DND-41 (cell line): ENCODE results near the gene NUDT7.

ENCODE experiments used
- ATAC-seq: fragments of 200-7000 bp; cut with Tn5 transposase; 3 replicates; pipeline ENCODE4 v1.9.1; 2021; ENCODE audit warnings: low read depth; ENCODE audit not compliant: insufficient read depth
- DNase-seq: peaks from one replicate; pipeline ENCODE4 v3.0.0-alpha.2; 2020
- H2AFZ ChIP-seq: 2 replicates; pipeline ENCODE4 v1.6.0; 2012; ENCODE audit warnings: low read depth, low read length
- H3K27ac ChIP-seq: 2 replicates; pipeline ENCODE4 v1.5.1; 2012; ENCODE audit warnings: low read length, inconsistent platforms
- H3K27me3 ChIP-seq: fragments of 200-600 bp; sonication (generic); 2 replicates; pipeline ENCODE4 v1.6.0; 2012; ENCODE audit warnings: low read length, mild to moderate bottlenecking, inconsistent platforms; ENCODE audit not compliant: insufficient read depth, poor library complexity
- H3K36me3 ChIP-seq: 2 replicates; pipeline ENCODE4 v1.5.1; 2012; ENCODE audit warnings: low read length, inconsistent platforms; ENCODE audit not compliant: insufficient read depth
- H3K4me1 ChIP-seq: 2 replicates; pipeline ENCODE4 v1.5.1; 2012; ENCODE audit warnings: mild to moderate bottlenecking, low read length; ENCODE audit not compliant: insufficient read depth
- H3K4me2 ChIP-seq: 2 replicates; pipeline ENCODE4 v1.6.0; 2012; ENCODE audit warnings: mild to moderate bottlenecking, moderate library complexity, low read length, inconsistent platforms; ENCODE audit not compliant: insufficient read depth
- H3K4me3 ChIP-seq, 2 experiments: fragments of 200-600 bp in 1 of 2; shearing (Covaris generic) in 1 of 2; 2 replicates each; pipeline ENCODE4 v1.5.1; 2012 to 2016; ENCODE audit warnings: inconsistent platforms in 2 of 2, low read length in 2 of 2, mild to moderate bottlenecking in 2 of 2, low read depth in 1 of 2, moderate library complexity in 1 of 2
- H3K79me2 ChIP-seq: 2 replicates; pipeline ENCODE4 v1.6.0; 2012; ENCODE audit warnings: low read length, inconsistent platforms; ENCODE audit not compliant: insufficient read depth
- H3K9ac ChIP-seq: 2 replicates; pipeline ENCODE4 v1.6.0; 2012; ENCODE audit warnings: low read depth, mild to moderate bottlenecking, inconsistent platforms, low read length, moderate library complexity
- H3K9me3 ChIP-seq: 2 replicates; pipeline ENCODE4 v1.5.1; 2012; ENCODE audit warnings: low read length, moderate library complexity, mild to moderate bottlenecking, inconsistent platforms; ENCODE audit not compliant: insufficient read depth, severe bottlenecking
- H4K20me1 ChIP-seq: 2 replicates; pipeline ENCODE4 v1.6.0; 2012; ENCODE audit warnings: low read length; ENCODE audit not compliant: insufficient read depth
- EZH2 ChIP-seq: IDR thresholded peaks from 3 replicates; pipeline ENCODE4 v1.6.1; 2012; ENCODE audit warnings: borderline replicate concordance, low read depth, mild to moderate bottlenecking, moderate library complexity, low read length, inconsistent platforms; ENCODE audit not compliant: severe bottlenecking
- TF ChIP-seq, protein P1 (sequence below): IDR thresholded peaks from 2 replicates; pipeline ENCODE4 v1.5.1; 2012; ENCODE audit warnings: borderline replicate concordance, low read length, moderate library complexity, mild to moderate bottlenecking; ENCODE audit not compliant: poor library complexity, severe bottlenecking; ENCODE audit errors: extremely low read depth

Gene NUDT7

GRCh38 chr16:77767826-77768225 is 45.5 kb downstream of the NUDT7 start:
- ATAC-seq, result no peak
- H3K9me3 ChIP-seq, result no peaks in the 10 kb centered on the region
- H3K4me2 ChIP-seq, result no peak overlapping the region
- no peaks in the 10 kb centered on the region for H4K20me1 ChIP-seq
- H3K4me1 ChIP-seq, result no peaks in the 10 kb centered on the region
- no peak overlapping the region for H3K4me3 ChIP-seq
- TF ChIP-seq EZH2, result no peak
- TF ChIP-seq, protein P1, sequence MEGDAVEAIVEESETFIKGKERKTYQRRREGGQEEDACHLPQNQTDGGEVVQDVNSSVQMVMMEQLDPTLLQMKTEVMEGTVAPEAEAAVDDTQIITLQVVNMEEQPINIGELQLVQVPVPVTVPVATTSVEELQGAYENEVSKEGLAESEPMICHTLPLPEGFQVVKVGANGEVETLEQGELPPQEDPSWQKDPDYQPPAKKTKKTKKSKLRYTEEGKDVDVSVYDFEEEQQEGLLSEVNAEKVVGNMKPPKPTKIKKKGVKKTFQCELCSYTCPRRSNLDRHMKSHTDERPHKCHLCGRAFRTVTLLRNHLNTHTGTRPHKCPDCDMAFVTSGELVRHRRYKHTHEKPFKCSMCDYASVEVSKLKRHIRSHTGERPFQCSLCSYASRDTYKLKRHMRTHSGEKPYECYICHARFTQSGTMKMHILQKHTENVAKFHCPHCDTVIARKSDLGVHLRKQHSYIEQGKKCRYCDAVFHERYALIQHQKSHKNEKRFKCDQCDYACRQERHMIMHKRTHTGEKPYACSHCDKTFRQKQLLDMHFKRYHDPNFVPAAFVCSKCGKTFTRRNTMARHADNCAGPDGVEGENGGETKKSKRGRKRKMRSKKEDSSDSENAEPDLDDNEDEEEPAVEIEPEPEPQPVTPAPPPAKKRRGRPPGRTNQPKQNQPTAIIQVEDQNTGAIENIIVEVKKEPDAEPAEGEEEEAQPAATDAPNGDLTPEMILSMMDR, result no peak
- no peaks in the 10 kb centered on the region for H3K36me3 ChIP-seq
- H3K79me2 ChIP-seq, result no peaks in the 10 kb centered on the region
- no peak overlapping the region for H2AFZ ChIP-seq
- no peak for DNase-seq
- H3K9ac ChIP-seq, result no peak overlapping the region
- no peak overlapping the region for H3K27ac ChIP-seq
- peaks cover 3% of the 10 kb centered on the region for H3K27me3 ChIP-seq

- H2AFZ ChIP-seq, result no peak overlapping the region
- no peaks in the 10 kb centered on the region for H3K27me3 ChIP-seq
- no peaks in the 10 kb centered on the region for H3K36me3 ChIP-seq
- H3K9me3 ChIP-seq, result no peaks in the 10 kb centered on the region
- TF ChIP-seq EZH2, result no peak
- TF ChIP-seq, protein P1, result no peak
- no peaks in the 10 kb centered on the region for H3K4me1 ChIP-seq
- H3K9ac ChIP-seq, result no peak overlapping the region
- no peak overlapping the region for H3K4me3 ChIP-seq
- H3K27ac ChIP-seq, result no peak overlapping the region
- ATAC-seq (no peak), DNase-seq (no peak)
- no peak overlapping the region for H3K4me2 ChIP-seq
- no peaks in the 10 kb centered on the region for H4K20me1 ChIP-seq
- no peaks in the 10 kb centered on the region for H3K79me2 ChIP-seq
Observed at GRCh38 chr16:77775911-77776909, 53.9 kb downstream of the NUDT7 start.

- Histone ChIP-seq H3K79me2 (no peaks in the 10 kb centered on the region), H3K4me1 (no peaks in the 10 kb centered on the region), H2AFZ (no peak overlapping the region), H3K4me2 (no peak overlapping the region), H3K9ac (no peak overlapping the region), H4K20me1 (no peaks in the 10 kb centered on the region), H3K4me3 (no peak overlapping the region), H3K9me3 (no peaks in the 10 kb centered on the region), H3K36me3 (no peaks in the 10 kb centered on the region), H3K27ac (no peak overlapping the region), H3K27me3 (no peaks in the 10 kb centered on the region)
- no peak for ATAC-seq
- DNase-seq, result no peak
- TF ChIP-seq EZH2, result no peak
- TF ChIP-seq, protein P1, result no peak
Observed at GRCh38 chr16:77777745-77778144, 55.4 kb downstream of the NUDT7 start.
